ENCODE results near the gene TSC2.

The TSC2 gene

DNA sequence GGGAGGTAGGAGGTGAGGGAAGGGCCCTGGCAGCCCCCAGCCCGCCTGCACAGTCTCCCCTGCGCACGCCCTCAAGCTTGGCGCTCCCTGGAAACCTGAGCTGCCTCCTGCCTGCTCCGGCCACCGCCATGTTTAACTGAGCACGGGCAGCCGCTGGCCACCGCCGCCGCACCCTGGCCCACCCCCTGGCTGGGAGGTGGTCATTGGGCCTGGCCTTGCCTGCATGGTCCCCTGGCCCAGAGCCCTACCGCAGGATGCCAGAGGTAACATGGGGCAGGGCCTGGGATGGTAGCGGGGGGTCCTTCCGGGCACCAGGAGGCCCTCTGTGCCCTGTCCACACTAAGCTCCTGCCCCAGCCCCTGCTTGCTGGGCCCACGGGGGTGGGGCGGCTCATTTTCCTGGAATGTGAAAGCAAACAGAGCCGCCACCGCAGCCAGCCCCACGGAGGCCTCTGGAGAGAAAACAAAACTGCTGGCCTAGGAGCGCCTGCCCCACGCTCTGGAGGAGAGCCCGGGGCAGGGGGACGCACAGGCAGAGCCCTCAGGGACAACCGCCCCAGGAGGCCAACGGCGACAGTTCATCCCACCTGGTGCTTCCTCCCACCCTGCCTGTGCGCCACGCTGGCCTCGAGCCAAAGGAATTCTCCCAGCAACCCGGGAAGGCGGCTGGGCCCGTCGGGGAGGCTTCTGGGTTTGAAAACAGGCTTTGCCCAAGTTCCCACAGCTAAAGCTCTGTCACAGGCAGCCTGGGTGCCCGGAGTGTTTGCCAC is 12.2 kb upstream of the TSC2 start:
- Histone ChIP-seq H2AFZ (ENCODE audit: low read depth, low read length) (no peak overlapping the region), H3K4me2 (ENCODE audit: low read length) (no peak overlapping the region), H3K9me3 (ENCODE audit: insufficient read depth, low read length) (no peaks in the 10 kb centered on the region), H4K20me1 (ENCODE audit: insufficient read depth, low read length) (no peaks in the 10 kb centered on the region), H3K27ac (ENCODE audit: low read length) (no peak overlapping the region), H3K9ac (ENCODE audit: low read length) (no peak overlapping the region), H3K27me3 (ENCODE audit: low read depth, low read length) (no peaks in the 10 kb centered on the region), H3K36me3 (replicated peaks; ENCODE audit: low read depth, low read length) (no peaks in the 10 kb centered on the region), H3K4me3 (ENCODE audit: low read length) (no peak overlapping the region), H3K4me1 (ENCODE audit: low read length) (peaks cover 9% of the 10 kb centered on the region), H3K79me2 (ENCODE audit: low read length) (no peaks in the 10 kb centered on the region)
- TF ChIP-seq EZH2phosphoT487 (IDR thresholded peaks at IDR 0.05; ENCODE audit: low read depth): no peak
- TF ChIP-seq, protein P1, sequence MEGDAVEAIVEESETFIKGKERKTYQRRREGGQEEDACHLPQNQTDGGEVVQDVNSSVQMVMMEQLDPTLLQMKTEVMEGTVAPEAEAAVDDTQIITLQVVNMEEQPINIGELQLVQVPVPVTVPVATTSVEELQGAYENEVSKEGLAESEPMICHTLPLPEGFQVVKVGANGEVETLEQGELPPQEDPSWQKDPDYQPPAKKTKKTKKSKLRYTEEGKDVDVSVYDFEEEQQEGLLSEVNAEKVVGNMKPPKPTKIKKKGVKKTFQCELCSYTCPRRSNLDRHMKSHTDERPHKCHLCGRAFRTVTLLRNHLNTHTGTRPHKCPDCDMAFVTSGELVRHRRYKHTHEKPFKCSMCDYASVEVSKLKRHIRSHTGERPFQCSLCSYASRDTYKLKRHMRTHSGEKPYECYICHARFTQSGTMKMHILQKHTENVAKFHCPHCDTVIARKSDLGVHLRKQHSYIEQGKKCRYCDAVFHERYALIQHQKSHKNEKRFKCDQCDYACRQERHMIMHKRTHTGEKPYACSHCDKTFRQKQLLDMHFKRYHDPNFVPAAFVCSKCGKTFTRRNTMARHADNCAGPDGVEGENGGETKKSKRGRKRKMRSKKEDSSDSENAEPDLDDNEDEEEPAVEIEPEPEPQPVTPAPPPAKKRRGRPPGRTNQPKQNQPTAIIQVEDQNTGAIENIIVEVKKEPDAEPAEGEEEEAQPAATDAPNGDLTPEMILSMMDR (IDR thresholded peaks at IDR 0.05; ENCODE audit: low read depth, low read length): no peak

DNA sequence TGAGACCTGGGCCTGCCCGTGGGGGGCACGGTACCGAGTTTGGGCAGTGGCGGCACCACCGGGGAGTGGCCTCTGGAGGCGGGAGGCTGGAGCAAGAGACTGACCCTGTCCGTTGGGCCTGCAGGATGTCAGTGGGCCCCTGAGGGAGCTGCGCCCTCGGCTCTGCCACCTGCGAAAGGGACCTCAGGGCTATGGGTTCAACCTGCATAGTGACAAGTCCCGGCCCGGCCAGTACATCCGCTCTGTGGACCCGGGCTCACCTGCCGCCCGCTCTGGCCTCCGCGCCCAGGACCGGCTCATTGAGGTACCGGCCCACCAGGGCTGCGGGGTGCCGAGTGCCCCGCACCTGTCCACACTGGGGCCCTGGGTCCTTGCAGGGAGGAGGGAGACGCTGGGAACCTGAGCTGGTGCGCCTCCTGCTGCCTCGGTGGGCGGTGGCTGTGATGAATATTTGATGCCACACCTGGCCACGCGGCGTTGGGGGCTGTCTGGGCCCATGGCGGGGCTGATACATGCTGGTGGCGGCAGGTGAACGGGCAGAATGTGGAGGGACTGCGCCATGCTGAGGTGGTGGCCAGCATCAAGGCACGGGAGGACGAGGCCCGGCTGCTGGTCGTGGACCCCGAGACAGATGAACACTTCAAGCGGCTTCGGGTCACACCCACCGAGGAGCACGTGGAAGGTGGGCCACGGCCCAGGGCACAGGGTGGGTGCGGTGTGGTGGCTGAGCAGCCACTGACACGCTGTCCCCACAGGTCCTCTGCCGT is 11.4 kb upstream of the TSC2 start:
- no peaks in the 10 kb centered on the region for H3K27me3 ChIP-seq (ENCODE audit: low read depth, low read length)
- no peaks in the 10 kb centered on the region for H3K79me2 ChIP-seq (ENCODE audit: low read length)
- no peak overlapping the region for H3K4me2 ChIP-seq (ENCODE audit: low read length)
- no peak overlapping the region for H2AFZ ChIP-seq (ENCODE audit: low read depth, low read length)
- no peaks in the 10 kb centered on the region for H3K36me3 ChIP-seq (replicated peaks; ENCODE audit: low read depth, low read length)
- no peak overlapping the region for H3K27ac ChIP-seq (ENCODE audit: low read length)
- TF ChIP-seq EZH2phosphoT487 (IDR thresholded peaks at IDR 0.05; ENCODE audit: low read depth): no peak
- TF ChIP-seq, protein P1 (IDR thresholded peaks at IDR 0.05; ENCODE audit: low read depth, low read length): no peak
- H3K4me1 ChIP-seq (ENCODE audit: low read length): peaks cover 9% of the 10 kb centered on the region
- no peak overlapping the region for H3K4me3 ChIP-seq (ENCODE audit: low read length)
- no peak overlapping the region for H3K9ac ChIP-seq (ENCODE audit: low read length)
- no peaks in the 10 kb centered on the region for H3K9me3 ChIP-seq (ENCODE audit: insufficient read depth, low read length)
- no peaks in the 10 kb centered on the region for H4K20me1 ChIP-seq (ENCODE audit: insufficient read depth, low read length)

DNA sequence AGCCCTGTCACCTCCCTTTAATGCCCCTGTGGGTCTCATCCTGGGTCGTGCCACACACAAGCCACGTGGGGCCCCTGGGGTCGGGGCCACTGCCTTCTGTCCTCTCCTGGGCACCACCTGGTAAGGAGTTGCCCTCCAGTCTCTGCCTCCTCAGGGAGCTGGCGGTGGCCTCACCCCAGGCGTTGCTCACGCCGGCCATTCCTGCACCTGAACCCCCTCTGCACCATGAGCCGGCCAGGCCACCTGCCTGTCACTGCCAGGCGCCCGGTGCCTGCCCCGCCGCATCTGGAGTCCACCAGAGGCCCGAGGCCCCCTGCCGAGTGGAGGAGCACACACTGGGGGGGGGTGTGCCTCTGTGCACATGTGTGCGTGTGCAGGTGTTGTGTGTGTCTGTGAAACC is 10.7 kb upstream of the TSC2 start:
- Histone ChIP-seq H3K27ac (ENCODE audit: low read length) (no peak overlapping the region), H2AFZ (ENCODE audit: low read depth, low read length) (no peak overlapping the region), H3K9me3 (ENCODE audit: insufficient read depth, low read length) (no peaks in the 10 kb centered on the region), H3K79me2 (ENCODE audit: low read length) (no peaks in the 10 kb centered on the region), H4K20me1 (ENCODE audit: insufficient read depth, low read length) (no peaks in the 10 kb centered on the region), H3K9ac (ENCODE audit: low read length) (no peak overlapping the region), H3K27me3 (ENCODE audit: low read depth, low read length) (no peaks in the 10 kb centered on the region), H3K36me3 (replicated peaks; ENCODE audit: low read depth, low read length) (no peaks in the 10 kb centered on the region), H3K4me1 (ENCODE audit: low read length) (peaks cover 8% of the 10 kb centered on the region), H3K4me2 (ENCODE audit: low read length) (no peak overlapping the region), H3K4me3 (ENCODE audit: low read length) (no peak overlapping the region)
- TF ChIP-seq EZH2phosphoT487 (IDR thresholded peaks at IDR 0.05; ENCODE audit: low read depth): no peak
- TF ChIP-seq, protein P1 (IDR thresholded peaks at IDR 0.05; ENCODE audit: low read depth, low read length): no peak

DNA sequence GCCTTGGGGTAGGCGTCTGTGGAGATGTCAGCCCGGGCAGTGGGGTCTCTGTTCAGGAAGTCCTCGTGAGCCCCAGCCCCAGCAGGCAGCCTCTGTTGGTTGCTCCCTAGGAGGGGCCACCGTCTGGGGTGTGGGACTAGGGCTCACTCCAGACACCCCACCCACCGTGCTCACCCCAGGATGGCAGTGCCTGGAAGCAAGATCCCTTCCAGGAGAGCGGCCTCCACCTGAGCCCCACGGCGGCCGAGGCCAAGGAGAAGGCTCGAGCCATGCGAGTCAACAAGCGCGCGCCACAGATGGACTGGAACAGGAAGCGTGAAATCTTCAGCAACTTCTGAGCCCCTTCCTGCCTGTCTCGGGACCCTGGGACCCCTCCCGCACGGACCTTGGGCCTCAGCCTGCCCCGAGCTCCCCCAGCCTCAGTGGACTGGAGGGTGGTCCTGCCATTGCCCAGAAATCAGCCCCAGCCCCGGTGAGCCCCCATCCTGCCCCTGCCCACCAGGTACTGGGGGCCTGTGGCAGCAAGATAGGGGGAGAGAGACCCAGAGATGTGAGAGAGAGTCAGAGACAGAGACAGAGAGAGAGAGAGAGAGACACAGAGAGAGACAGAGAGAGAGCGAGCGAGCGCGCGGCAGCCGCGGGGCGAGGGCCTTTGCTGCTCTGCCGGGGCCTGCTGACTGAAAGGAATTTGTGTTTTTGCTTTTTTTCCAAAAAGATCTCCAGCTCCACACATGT is 10.0 kb upstream of the TSC2 start:
- H2AFZ ChIP-seq (ENCODE audit: low read depth, low read length): no peak overlapping the region
- no peaks in the 10 kb centered on the region for H3K36me3 ChIP-seq (replicated peaks; ENCODE audit: low read depth, low read length)
- H3K4me2 ChIP-seq (ENCODE audit: low read length): no peak overlapping the region
- H3K4me1 ChIP-seq (ENCODE audit: low read length): peaks cover 1% of the 10 kb centered on the region; the same call in 1 of the 2 replicates
- H3K9ac ChIP-seq (ENCODE audit: low read length): no peak overlapping the region
- H3K27me3 ChIP-seq (ENCODE audit: low read depth, low read length): no peaks in the 10 kb centered on the region
- H3K4me3 ChIP-seq (ENCODE audit: low read length): no peak overlapping the region
- TF ChIP-seq, protein P1 (IDR thresholded peaks at IDR 0.05; ENCODE audit: low read depth, low read length): no peak
- no peak for TF ChIP-seq EZH2phosphoT487 (IDR thresholded peaks at IDR 0.05; ENCODE audit: low read depth)
- no peaks in the 10 kb centered on the region for H3K79me2 ChIP-seq (ENCODE audit: low read length)
- no peaks in the 10 kb centered on the region for H4K20me1 ChIP-seq (ENCODE audit: insufficient read depth, low read length)
- H3K9me3 ChIP-seq (ENCODE audit: insufficient read depth, low read length): no peaks in the 10 kb centered on the region
- H3K27ac ChIP-seq (ENCODE audit: low read length): no peak overlapping the region

All from OCI-LY3 (cell line).